GM21529 (cell line): Measurements from ENCODE around the gene P4HB.

Source experiments
- ATAC-seq: cut with Tn5 transposase; IDR thresholded peaks from one replicate; pipeline ENCODE4 v1.9.1; 2021; ENCODE audit not compliant: unreplicated experiment

P4HB gene

GRCh38 chr17:81794509-81794908 is 65.8 kb downstream of the P4HB start:
- no peak for ATAC-seq

GRCh38 chr17:81794074-81794476 is 66.3 kb downstream of the P4HB start:
- ATAC-seq, result no peak
